OCI-LY1 (cell line): Measurements from ENCODE around the gene SRPX2.

ENCODE experiments used
- H2AFZ ChIP-seq: fragments of 200-600 bp; sonication (generic), shearing (Covaris generic); 2 replicates; pipeline ENCODE4 v1.6.0; 2014; ENCODE audit warnings: antibody characterized with exemption, mild to moderate bottlenecking, low read length
- H3F3A ChIP-seq: fragments of 200-600 bp; sonication (generic), shearing (Covaris generic); 2 replicates; pipeline ENCODE4 v1.6.0; 2014; ENCODE audit warnings: mild to moderate bottlenecking, antibody characterized with exemption, low read length, moderate library complexity; ENCODE audit not compliant: insufficient read depth
- H3K27ac ChIP-seq: fragments of 200-600 bp; sonication (generic); 2 replicates; pipeline ENCODE4 v1.5.1; 2014; ENCODE audit warnings: low read length, mixed run types, mild to moderate bottlenecking, low read depth; ENCODE audit not compliant: poor library complexity, severe bottlenecking
- H3K27me3 ChIP-seq: fragments of 200-600 bp; sonication (generic); 2 replicates; pipeline ENCODE4 v1.6.0; 2014; ENCODE audit warnings: antibody characterized with exemption, mild to moderate bottlenecking, low read length, moderate library complexity; ENCODE audit not compliant: insufficient read depth
- H3K36me3 ChIP-seq: fragments of 200-600 bp; sonication (generic); 2 replicates; pipeline ENCODE4 v1.6.1; 2014; ENCODE audit warnings: mild to moderate bottlenecking, antibody characterized with exemption, low read length, moderate library complexity, mixed read lengths; ENCODE audit not compliant: insufficient read depth
- H3K4me1 ChIP-seq: fragments of 200-600 bp; sonication (generic); 2 replicates; pipeline ENCODE4 v1.5.1; 2014; ENCODE audit warnings: mild to moderate bottlenecking, low read length, moderate library complexity; ENCODE audit not compliant: insufficient read depth, severe bottlenecking
- H3K4me2 ChIP-seq: fragments of 200-600 bp; sonication (generic), shearing (Covaris generic); 2 replicates; pipeline ENCODE4 v1.6.1; 2014; ENCODE audit warnings: low read length
- H3K4me3 ChIP-seq: fragments of 200-600 bp; sonication (generic); 2 replicates; pipeline ENCODE4 v1.5.1; 2014; ENCODE audit warnings: low read length, low read depth, mild to moderate bottlenecking, mixed read lengths; ENCODE audit not compliant: poor library complexity, severe bottlenecking
- H3K79me2 ChIP-seq: fragments of 200-600 bp; shearing (Covaris generic); 2 replicates; pipeline ENCODE4 v1.6.1; 2016; ENCODE audit warnings: mixed run types, low read length, mixed read lengths; ENCODE audit not compliant: insufficient read depth
- H3K9ac ChIP-seq: fragments of 200-600 bp; sonication (generic), shearing (Covaris generic); 2 replicates; pipeline ENCODE4 v1.6.1; 2014; ENCODE audit warnings: mild to moderate bottlenecking, low read length, mixed read lengths
- H3K9me2 ChIP-seq: fragments of 200-600 bp; sonication (generic), shearing (Covaris generic); 2 replicates; pipeline ENCODE4 v1.6.1; 2014; ENCODE audit warnings: low read depth, mild to moderate bottlenecking, low read length, mixed read lengths
- H3K9me3 ChIP-seq: fragments of 200-600 bp; shearing (Covaris generic); 2 replicates; pipeline ENCODE4 v1.6.1; 2014; ENCODE audit warnings: low read length, mixed read lengths
- H4K20me1 ChIP-seq: fragments of 200-600 bp; sonication (generic), shearing (Covaris generic); 2 replicates; pipeline ENCODE4 v1.6.0; 2016; ENCODE audit warnings: mild to moderate bottlenecking, low read length; ENCODE audit not compliant: insufficient read depth
- EZH2 ChIP-seq: fragments of 200-600 bp; sonication (generic), shearing (Covaris generic); IDR thresholded peaks from 2 replicates; pipeline ENCODE4 v1.8.0; 2017; ENCODE audit warnings: borderline replicate concordance, mixed run types, mild to moderate bottlenecking, antibody characterized with exemption, low read length, moderate library complexity, mixed read lengths
- TF ChIP-seq, protein P1 (sequence below): fragments of 200-600 bp; sonication (generic), shearing (Covaris generic); IDR thresholded peaks from 2 replicates; pipeline ENCODE4 v1.5.1; 2017; ENCODE audit warnings: mild to moderate bottlenecking, antibody characterized with exemption, low read length, moderate library complexity, mixed read lengths

Gene SRPX2

GRCh38 chrX:100600340-100600739, 43.7 kb upstream of the SRPX2 start:
- no peak overlapping the region for H3K9ac ChIP-seq
- H3F3A ChIP-seq: no peaks in the 10 kb centered on the region
- H3K27me3 ChIP-seq: no peaks in the 10 kb centered on the region
- no peak overlapping the region for H3K27ac ChIP-seq
- no peak overlapping the region for H2AFZ ChIP-seq
- no peaks in the 10 kb centered on the region for H3K79me2 ChIP-seq
- H3K4me1 ChIP-seq: no peaks in the 10 kb centered on the region
- no peak for TF ChIP-seq EZH2
- TF ChIP-seq, protein P1, sequence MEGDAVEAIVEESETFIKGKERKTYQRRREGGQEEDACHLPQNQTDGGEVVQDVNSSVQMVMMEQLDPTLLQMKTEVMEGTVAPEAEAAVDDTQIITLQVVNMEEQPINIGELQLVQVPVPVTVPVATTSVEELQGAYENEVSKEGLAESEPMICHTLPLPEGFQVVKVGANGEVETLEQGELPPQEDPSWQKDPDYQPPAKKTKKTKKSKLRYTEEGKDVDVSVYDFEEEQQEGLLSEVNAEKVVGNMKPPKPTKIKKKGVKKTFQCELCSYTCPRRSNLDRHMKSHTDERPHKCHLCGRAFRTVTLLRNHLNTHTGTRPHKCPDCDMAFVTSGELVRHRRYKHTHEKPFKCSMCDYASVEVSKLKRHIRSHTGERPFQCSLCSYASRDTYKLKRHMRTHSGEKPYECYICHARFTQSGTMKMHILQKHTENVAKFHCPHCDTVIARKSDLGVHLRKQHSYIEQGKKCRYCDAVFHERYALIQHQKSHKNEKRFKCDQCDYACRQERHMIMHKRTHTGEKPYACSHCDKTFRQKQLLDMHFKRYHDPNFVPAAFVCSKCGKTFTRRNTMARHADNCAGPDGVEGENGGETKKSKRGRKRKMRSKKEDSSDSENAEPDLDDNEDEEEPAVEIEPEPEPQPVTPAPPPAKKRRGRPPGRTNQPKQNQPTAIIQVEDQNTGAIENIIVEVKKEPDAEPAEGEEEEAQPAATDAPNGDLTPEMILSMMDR: no peak
- H3K4me3 ChIP-seq: no peak overlapping the region
- no peaks in the 10 kb centered on the region for H3K36me3 ChIP-seq
- H3K9me2 ChIP-seq: no peaks in the 10 kb centered on the region
- H3K9me3 ChIP-seq: no peaks in the 10 kb centered on the region
- no peaks in the 10 kb centered on the region for H4K20me1 ChIP-seq
- no peak overlapping the region for H3K4me2 ChIP-seq

DNA sequence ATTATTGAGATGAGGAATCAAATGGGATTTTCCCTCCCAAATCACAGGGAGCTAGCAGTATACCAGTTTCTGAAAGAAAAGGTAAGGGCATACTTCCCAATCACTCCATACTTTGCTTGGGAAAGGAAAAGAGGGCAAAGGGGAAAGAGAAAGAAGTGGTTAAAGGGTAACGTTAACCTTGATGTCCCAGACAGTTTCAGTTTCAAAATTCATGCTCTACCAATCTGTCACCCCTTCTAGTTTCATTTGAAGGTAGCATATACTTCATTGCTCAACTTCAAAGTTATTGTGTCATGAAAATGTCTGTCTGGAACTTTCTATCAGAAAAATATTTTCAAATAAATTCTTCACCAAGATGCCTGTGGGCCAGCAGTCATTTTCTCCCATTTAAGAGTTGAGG, 43.2 kb upstream of the SRPX2 start:
- no peak overlapping the region for H3K9ac ChIP-seq
- H3K9me3 ChIP-seq: no peaks in the 10 kb centered on the region
- no peaks in the 10 kb centered on the region for H4K20me1 ChIP-seq
- H3K79me2 ChIP-seq: no peaks in the 10 kb centered on the region
- H3K9me2 ChIP-seq: no peaks in the 10 kb centered on the region
- H3K27ac ChIP-seq: no peak overlapping the region
- no peak overlapping the region for H3K4me3 ChIP-seq
- H3K4me1 ChIP-seq: no peaks in the 10 kb centered on the region
- TF ChIP-seq, protein P1: no peak
- no peak for TF ChIP-seq EZH2
- H2AFZ ChIP-seq: no peak overlapping the region
- H3F3A ChIP-seq: no peaks in the 10 kb centered on the region
- H3K36me3 ChIP-seq: no peaks in the 10 kb centered on the region
- H3K27me3 ChIP-seq: no peaks in the 10 kb centered on the region
- no peak overlapping the region for H3K4me2 ChIP-seq

- H3K9me2 ChIP-seq: no peaks in the 10 kb centered on the region
- H3F3A ChIP-seq: no peaks in the 10 kb centered on the region
- H3K27me3 ChIP-seq: no peaks in the 10 kb centered on the region
- no peak overlapping the region for H3K4me2 ChIP-seq
- no peak overlapping the region for H2AFZ ChIP-seq
- H3K9me3 ChIP-seq: no peaks in the 10 kb centered on the region
- no peaks in the 10 kb centered on the region for H3K4me1 ChIP-seq
- H3K79me2 ChIP-seq: no peaks in the 10 kb centered on the region
- H3K4me3 ChIP-seq: no peak overlapping the region
- H3K27ac ChIP-seq: no peak overlapping the region
- TF ChIP-seq, protein P1: no peak
- no peak for TF ChIP-seq EZH2
- H4K20me1 ChIP-seq: no peaks in the 10 kb centered on the region
- H3K9ac ChIP-seq: no peak overlapping the region
- no peaks in the 10 kb centered on the region for H3K36me3 ChIP-seq
Measured at GRCh38 chrX:100606753-100607152, 37.2 kb upstream of the SRPX2 start.
